ENCODE data around the gene COMMD9.

COMMD9 gene

GRCh38 chr11:36243641-36244040 is 45.6 kb downstream of the COMMD9 start:
- no peak for DNase-seq (ENCODE audit: low read depth)
- no peak overlapping the region for H3K4me3 ChIP-seq (ENCODE audit: low read length)
- TF ChIP-seq, protein P1, sequence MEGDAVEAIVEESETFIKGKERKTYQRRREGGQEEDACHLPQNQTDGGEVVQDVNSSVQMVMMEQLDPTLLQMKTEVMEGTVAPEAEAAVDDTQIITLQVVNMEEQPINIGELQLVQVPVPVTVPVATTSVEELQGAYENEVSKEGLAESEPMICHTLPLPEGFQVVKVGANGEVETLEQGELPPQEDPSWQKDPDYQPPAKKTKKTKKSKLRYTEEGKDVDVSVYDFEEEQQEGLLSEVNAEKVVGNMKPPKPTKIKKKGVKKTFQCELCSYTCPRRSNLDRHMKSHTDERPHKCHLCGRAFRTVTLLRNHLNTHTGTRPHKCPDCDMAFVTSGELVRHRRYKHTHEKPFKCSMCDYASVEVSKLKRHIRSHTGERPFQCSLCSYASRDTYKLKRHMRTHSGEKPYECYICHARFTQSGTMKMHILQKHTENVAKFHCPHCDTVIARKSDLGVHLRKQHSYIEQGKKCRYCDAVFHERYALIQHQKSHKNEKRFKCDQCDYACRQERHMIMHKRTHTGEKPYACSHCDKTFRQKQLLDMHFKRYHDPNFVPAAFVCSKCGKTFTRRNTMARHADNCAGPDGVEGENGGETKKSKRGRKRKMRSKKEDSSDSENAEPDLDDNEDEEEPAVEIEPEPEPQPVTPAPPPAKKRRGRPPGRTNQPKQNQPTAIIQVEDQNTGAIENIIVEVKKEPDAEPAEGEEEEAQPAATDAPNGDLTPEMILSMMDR (conservative IDR thresholded peaks at IDR 0.05; ENCODE audit: low read depth, low read length), result no peak

DNA sequence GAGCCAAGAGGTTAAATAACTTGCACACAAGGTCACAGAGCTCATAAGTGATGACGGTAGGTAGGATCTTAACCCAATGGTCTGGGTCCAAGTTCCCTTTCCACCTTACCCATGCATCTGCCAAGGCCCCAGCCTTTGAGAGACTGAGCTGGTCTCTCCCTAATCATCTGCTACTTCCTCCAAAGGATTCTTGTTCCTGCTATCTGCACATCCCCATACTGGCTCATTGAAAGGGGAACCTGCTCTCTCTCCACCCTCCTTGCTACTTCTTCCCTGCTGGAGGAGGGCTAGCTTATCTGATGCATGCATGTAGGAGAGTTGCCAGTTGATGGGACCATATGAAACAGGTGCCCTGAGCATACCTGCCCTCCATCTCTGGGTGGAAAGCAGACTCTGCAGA is 47.7 kb downstream of the COMMD9 start:
- no peak for DNase-seq (ENCODE audit: low read depth)
- H3K4me3 ChIP-seq (ENCODE audit: low read length), result no peak overlapping the region

GRCh38 chr11:36240801-36241200 is 48.4 kb downstream of the COMMD9 start:
- DNase-seq (ENCODE audit: low read depth), result no peak
- TF ChIP-seq, protein P1 (conservative IDR thresholded peaks at IDR 0.05; ENCODE audit: low read depth, low read length), result no peak
- no peak overlapping the region for H3K4me3 ChIP-seq (ENCODE audit: low read length)

More for the DNA sequence above, 47.7 kb downstream of the COMMD9 start:
- TF ChIP-seq, protein P1 (conservative IDR thresholded peaks at IDR 0.05; ENCODE audit: low read depth, low read length), result no peak

GRCh38 chr11:36240173-36240572 is 49.1 kb downstream of the COMMD9 start:
- TF ChIP-seq, protein P1 (conservative IDR thresholded peaks at IDR 0.05; ENCODE audit: low read depth, low read length), result no peak
- DNase-seq (ENCODE audit: low read depth), result no peak
- no peak overlapping the region for H3K4me3 ChIP-seq (ENCODE audit: low read length)

DNA sequence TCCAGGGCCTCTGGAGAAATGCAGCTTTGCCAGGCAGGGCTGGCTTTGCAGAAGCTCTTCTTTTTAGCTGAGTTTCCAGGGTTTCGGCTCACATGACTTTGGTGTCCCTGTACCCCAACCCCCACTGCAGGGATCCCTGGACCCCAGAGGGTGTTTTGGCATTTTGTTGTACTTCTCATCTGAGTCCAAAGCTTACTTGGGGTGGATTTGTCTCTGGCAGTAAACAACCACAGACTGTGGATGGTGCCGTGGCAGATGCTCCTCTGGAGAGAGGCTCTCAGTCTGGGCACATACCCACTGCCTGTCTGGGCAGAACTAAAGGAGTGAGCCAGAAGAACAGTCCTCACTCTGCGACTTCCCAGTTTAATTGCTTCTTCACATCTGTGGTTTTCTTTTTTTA is 49.6 kb downstream of the COMMD9 start:
- TF ChIP-seq, protein P1 (conservative IDR thresholded peaks at IDR 0.05; ENCODE audit: low read depth, low read length), result no peak
- DNase-seq (ENCODE audit: low read depth), result no peak

DNA sequence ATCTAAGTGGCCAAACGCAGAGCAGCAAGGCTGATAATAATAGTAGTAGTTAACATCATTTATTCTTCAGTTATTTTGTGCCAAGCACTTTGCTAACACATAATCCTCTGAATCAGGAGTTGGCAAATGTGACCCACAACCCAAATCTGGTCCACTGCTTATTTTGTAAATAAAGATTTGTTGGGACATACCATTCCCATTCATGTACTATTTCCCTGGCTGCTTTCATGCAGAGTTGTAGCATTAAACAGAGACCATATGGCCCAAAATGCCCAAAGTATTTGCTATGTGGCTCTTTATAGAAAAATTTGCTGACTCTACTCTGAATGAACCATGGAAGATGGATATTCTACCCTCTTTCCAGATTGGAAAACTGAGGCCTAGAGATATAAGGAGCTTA is 50.3 kb downstream of the COMMD9 start:
- TF ChIP-seq, protein P1 (conservative IDR thresholded peaks at IDR 0.05; ENCODE audit: low read depth, low read length), result no peak
- no peak overlapping the region for H3K4me3 ChIP-seq (ENCODE audit: low read length)
- DNase-seq (ENCODE audit: low read depth), result no peak

More for the DNA sequence above, 49.6 kb downstream of the COMMD9 start:
- no peak overlapping the region for H3K4me3 ChIP-seq (ENCODE audit: low read length)

DNA sequence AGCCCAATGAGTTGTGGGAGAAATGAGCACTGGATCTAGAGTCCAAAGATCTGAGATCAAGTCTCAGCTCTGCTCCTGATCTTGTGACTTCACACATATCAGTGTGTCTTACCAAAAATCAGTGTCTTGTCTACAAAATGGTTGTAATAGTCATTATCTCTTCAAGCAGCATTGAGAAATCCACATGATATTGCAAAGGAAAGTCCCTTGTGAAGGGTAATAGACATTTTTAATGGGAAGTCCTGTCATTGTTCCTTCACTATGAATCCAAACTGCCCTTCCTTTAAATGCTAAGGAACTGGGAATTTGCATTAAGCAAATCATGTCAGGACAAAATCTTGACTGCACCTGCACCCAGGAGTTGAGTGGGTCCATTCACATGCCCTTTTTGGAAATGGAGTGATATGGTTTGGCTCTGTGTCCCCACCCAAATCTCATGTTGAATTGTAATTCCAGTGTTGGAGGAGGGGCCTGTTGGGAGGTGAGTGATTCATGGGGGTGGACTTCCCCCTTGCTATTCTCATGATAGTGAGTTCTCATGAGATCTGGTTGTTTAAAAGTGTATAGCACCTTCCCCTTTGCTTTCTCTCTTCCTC is 51.1 kb downstream of the COMMD9 start:
- DNase-seq (ENCODE audit: low read depth), result no peak
- TF ChIP-seq, protein P1 (conservative IDR thresholded peaks at IDR 0.05; ENCODE audit: low read depth, low read length), result no peak
- no peak overlapping the region for H3K4me3 ChIP-seq (ENCODE audit: low read length)
